ENCODE data around the gene RBBP8. TPM values are rescaled to one million over a fixed set of nuclear protein-coding genes. Genes with fewer than 3 reads are reported as not detected.
A peak's percentile ranks its signal among the peaks of the same experiment; 100 is the strongest.
"Not testable (repeated sequence)": the region's sequence is repeated elsewhere in the genome, so short reads cannot be mapped to it uniquely, and the experiment has no call there.

RBBP8 gene
- 10 to 100 TPM; 13.9 to 27.0 (median 25.2) TPM for total RNA-seq (2021; fragmentation: NEBNext Ultra II Directional; extraction: Animal tissue kit (Norgen Biotek cat#: 25700))
- long read RNA-seq, partial matches to known transcripts: 20 of 21 reads
- long read RNA-seq, other reads (novel, unspliced or antisense): 1 of 21 reads

DNA sequence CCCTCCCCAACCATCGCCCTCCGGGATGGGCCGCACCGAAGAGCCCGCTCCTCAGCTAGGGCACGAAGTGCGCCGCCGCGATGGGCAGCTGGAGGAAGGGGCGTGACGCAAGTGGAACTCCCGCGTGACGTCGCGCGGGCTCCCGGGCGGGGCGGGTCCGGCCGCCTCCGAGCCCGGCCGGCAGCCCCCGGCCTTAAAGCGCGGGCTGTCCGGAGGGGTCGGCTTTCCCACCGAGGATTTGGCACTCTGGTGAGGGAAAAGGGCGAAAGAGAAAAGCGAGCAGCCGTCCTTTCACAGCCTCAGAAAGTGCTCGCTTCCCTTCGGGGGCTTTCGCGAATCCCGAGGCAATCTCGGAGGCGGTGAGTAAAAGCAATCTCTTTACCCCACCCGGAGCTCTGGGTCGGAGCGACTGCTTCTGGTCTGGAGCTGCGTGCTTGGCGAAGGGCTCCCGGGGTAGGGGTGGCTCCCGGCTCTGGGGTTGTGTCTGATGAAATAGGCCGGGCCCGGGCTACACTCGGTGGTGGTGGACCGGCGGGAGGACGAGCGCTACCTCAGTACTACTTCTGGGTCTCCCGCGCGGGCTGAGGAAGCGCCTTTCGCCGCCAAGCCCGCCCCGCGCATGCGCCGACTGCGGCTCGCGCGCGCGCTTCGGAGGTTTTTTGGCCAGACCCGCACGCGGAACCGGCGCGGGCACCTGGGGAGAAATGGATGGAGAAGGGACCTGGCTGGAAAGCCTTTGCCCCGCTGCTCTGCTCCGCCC, at the start of gene RBBP8:
Gene RBBP8 (plus strand): TSS at position 123 of the 760 bp plus-strand sequence. CDS start 3,524 bp downstream, outside the sequence.
- TF ChIP-seq, protein P1, sequence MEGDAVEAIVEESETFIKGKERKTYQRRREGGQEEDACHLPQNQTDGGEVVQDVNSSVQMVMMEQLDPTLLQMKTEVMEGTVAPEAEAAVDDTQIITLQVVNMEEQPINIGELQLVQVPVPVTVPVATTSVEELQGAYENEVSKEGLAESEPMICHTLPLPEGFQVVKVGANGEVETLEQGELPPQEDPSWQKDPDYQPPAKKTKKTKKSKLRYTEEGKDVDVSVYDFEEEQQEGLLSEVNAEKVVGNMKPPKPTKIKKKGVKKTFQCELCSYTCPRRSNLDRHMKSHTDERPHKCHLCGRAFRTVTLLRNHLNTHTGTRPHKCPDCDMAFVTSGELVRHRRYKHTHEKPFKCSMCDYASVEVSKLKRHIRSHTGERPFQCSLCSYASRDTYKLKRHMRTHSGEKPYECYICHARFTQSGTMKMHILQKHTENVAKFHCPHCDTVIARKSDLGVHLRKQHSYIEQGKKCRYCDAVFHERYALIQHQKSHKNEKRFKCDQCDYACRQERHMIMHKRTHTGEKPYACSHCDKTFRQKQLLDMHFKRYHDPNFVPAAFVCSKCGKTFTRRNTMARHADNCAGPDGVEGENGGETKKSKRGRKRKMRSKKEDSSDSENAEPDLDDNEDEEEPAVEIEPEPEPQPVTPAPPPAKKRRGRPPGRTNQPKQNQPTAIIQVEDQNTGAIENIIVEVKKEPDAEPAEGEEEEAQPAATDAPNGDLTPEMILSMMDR (IDR thresholded peaks at IDR 0.05): no peak
- Mint-ChIP-seq H3K9me3 (no peaks in the 10 kb centered on the region), H3K4me1 (ENCODE audit: low read depth) (peaks cover 16% of the 10 kb centered on the region), H3K27me3 (ENCODE audit: insufficient read depth) (peaks cover under 1% of the 10 kb centered on the region), H3K4me3 (peak within 1 kb of the TSS; percentile 97), H3K27ac (peak within 1 kb of the TSS; percentile 67), H3K36me3 (ENCODE audit: low read depth) (no peaks in the 10 kb centered on the region)
- DNase-seq: peak; percentile 46

- Mint-ChIP-seq H3K4me1 (ENCODE audit: low read depth) (no peaks in the 10 kb centered on the region), H3K4me3 (no peak overlapping the region), H3K9me3 (no peaks in the 10 kb centered on the region), H3K27ac (no peak overlapping the region), H3K36me3 (ENCODE audit: low read depth) (no peaks in the 10 kb centered on the region), H3K27me3 (ENCODE audit: insufficient read depth) (peaks cover 21% of the 10 kb centered on the region)
- DNase-seq: no peak
- TF ChIP-seq, protein P1 (IDR thresholded peaks at IDR 0.05): no peak
These were observed 49.3 kb upstream of the RBBP8 start for GRCh38 chr18:22883827-22884226.

DNA sequence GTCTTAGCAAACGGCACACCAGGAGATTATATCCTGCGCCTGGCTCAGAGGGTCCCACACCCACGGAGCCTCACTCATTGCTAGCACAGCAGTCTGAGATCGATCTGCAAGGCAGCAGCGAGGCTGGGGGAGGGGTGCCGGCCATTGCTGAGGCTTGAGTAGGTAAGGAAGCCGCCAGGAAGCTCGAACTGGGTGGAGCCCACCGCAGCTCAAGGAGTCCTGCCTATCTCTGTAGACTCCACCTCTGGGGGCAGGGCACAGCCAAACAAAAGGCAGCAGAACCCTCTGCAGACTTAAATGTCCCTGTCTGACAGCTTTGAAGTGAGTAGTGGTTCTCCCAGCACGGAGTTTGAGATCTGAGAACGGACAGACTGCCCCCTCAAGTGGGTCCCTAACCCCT, 47.4 kb upstream of the RBBP8 start:
- H3K27me3 Mint-ChIP-seq (ENCODE audit: insufficient read depth): peaks cover 19% of the 10 kb centered on the region

DNA sequence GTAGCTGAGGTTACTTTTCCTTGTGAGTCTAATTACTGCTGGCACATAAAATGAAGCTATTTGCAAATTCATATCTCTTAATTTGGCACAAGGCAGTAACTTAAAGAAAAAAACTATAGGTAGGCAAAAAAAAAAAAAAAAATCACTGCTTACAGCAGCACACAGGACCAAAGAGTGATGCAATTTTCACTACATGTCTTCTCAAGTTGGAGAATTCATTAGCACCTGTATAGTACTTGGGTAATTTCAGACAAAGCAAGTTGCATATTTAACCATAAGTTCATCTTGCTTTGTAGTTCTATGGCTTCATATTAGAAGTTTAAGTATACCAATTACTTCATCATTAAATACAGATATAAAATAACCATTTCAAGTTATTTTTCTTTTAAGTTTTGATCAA, 33.7 kb upstream of the RBBP8 start:
- no peaks in the 10 kb centered on the region for H3K4me1 Mint-ChIP-seq (ENCODE audit: low read depth)
- no peak overlapping the region for H3K4me3 Mint-ChIP-seq
- no peaks in the 10 kb centered on the region for H3K36me3 Mint-ChIP-seq (ENCODE audit: low read depth)
- peaks cover 16% of the 10 kb centered on the region for H3K27me3 Mint-ChIP-seq (ENCODE audit: insufficient read depth)
- H3K27ac Mint-ChIP-seq: no peak overlapping the region
- H3K9me3 Mint-ChIP-seq: peaks cover 4% of the 10 kb centered on the region; the same call in 1 of the 2 replicates
- DNase-seq: no peak
- TF ChIP-seq, protein P1 (IDR thresholded peaks at IDR 0.05): no peak

More for the DNA sequence above, 47.4 kb upstream of the RBBP8 start:
- DNase-seq; H3K9me3 Mint-ChIP-seq; H3K27ac Mint-ChIP-seq; H3K4me3 Mint-ChIP-seq; H3K36me3 Mint-ChIP-seq (ENCODE audit: low read depth); H3K4me1 Mint-ChIP-seq (ENCODE audit: low read depth): not testable (repeated sequence)

GRCh38 chr18:22900558-22901238, 32.4 kb upstream of the RBBP8 start:
- H3K27me3 Mint-ChIP-seq (ENCODE audit: insufficient read depth): peaks cover 11% of the 10 kb centered on the region
- H3K36me3 Mint-ChIP-seq (ENCODE audit: low read depth): no peaks in the 10 kb centered on the region
- H3K4me1 Mint-ChIP-seq (ENCODE audit: low read depth): no peaks in the 10 kb centered on the region
- TF ChIP-seq, protein P1 (IDR thresholded peaks at IDR 0.05): no peak
- peaks cover 4% of the 10 kb centered on the region; the same call in 1 of the 2 replicates for H3K9me3 Mint-ChIP-seq
- H3K27ac Mint-ChIP-seq: no peak overlapping the region
- H3K4me3 Mint-ChIP-seq: no peak overlapping the region
- DNase-seq: no peak

- Mint-ChIP-seq H3K4me1 (ENCODE audit: low read depth) (no peaks in the 10 kb centered on the region), H3K4me3 (no peak overlapping the region)
These were observed 31.0 kb upstream of the RBBP8 start for GRCh38 chr18:22902093-22902492.

DNA sequence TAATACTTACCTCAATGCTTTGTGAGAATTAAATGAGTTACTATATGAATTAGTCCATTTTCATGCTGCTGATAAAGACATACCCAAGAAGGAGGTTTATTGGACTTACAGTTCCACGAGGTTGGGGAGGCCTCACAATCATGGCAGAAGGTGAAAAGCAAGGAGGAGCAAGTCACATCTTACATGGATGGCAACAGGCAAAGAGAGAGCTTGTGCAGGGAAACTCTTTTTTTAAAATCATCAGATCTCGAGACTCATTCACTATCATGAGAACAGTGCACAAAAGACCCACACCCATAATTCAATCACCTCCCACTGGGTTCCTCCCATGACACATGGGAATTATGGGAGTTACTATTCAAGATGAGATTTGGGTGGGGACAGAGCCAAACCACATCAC, 29.9 kb upstream of the RBBP8 start:
- not testable (repeated sequence) for H3K9me3 Mint-ChIP-seq; DNase-seq; H3K4me1 Mint-ChIP-seq (ENCODE audit: low read depth); H3K36me3 Mint-ChIP-seq (ENCODE audit: low read depth); H3K4me3 Mint-ChIP-seq; H3K27ac Mint-ChIP-seq
- H3K27me3 Mint-ChIP-seq (ENCODE audit: insufficient read depth): peaks cover 12% of the 10 kb centered on the region

More at GRCh38 chr18:22902093-22902492, 31.0 kb upstream of the RBBP8 start:
- H3K36me3 Mint-ChIP-seq (ENCODE audit: low read depth): no peaks in the 10 kb centered on the region
- H3K9me3 Mint-ChIP-seq: peaks cover 4% of the 10 kb centered on the region; the same call in 1 of the 2 replicates
- TF ChIP-seq, protein P1 (IDR thresholded peaks at IDR 0.05): no peak
- peaks cover 12% of the 10 kb centered on the region for H3K27me3 Mint-ChIP-seq (ENCODE audit: insufficient read depth)
- DNase-seq: no peak
- H3K27ac Mint-ChIP-seq: no peak overlapping the region
